CD4-positive, alpha-beta T cell treated with Interleukin-12 subunit alpha and Interleukin-12 subunit beta, for 1 hour (primary cell): ENCODE measurements around the gene INS.

Experiments
- DNase-seq: peaks from one replicate; pipeline ENCODE4 v3.0.0-alpha.2; 2020

INS gene

GRCh38 chr11:2142762-2143202 lies 18.2 kb downstream of the INS start:
- no peak for DNase-seq

- no peak for DNase-seq
Measured at GRCh38 chr11:2142300-2142759, 18.7 kb downstream of the INS start.

- DNase-seq = no peak
Measured at GRCh38 chr11:2140411-2141400, 20.3 kb downstream of the INS start.

GRCh38 chr11:2139621-2140337 lies 21.2 kb downstream of the INS start:
- no peak for DNase-seq

- no peak for DNase-seq
Measured at GRCh38 chr11:2139123-2139521, 21.9 kb downstream of the INS start, which contains the start of gene IGF2. IGF2 (minus strand) TSS chr11:2139389; CDS start chr11:2135523, 3,866 bp downstream.

GRCh38 chr11:2138431-2139122 lies 22.4 kb downstream of the INS start:
- DNase-seq = no peak

GRCh38 chr11:2138068-2138430 lies 23.0 kb downstream of the INS start:
- DNase-seq = no peak

- DNase-seq = no peak
Measured at GRCh38 chr11:2137202-2138067, 23.6 kb downstream of the INS start.

- no peak for DNase-seq
Measured at GRCh38 chr11:2136952-2137201, 24.1 kb downstream of the INS start.

GRCh38 chr11:2136209-2136951 lies 24.6 kb downstream of the INS start:
- DNase-seq = no peak

GRCh38 chr11:2135648-2136201 lies 25.3 kb downstream of the INS start:
- DNase-seq = no peak

GRCh38 chr11:2135018-2135569 lies 25.9 kb downstream of the INS start:
- DNase-seq = no peak

- DNase-seq = no peak
Measured at GRCh38 chr11:2134022-2135010, 26.7 kb downstream of the INS start.

- no peak for DNase-seq
Measured at GRCh38 chr11:2133241-2134021, 27.6 kb downstream of the INS start.

GRCh38 chr11:2132874-2133240 lies 28.2 kb downstream of the INS start:
- no peak for DNase-seq

GRCh38 chr11:2132246-2132645 lies 28.8 kb downstream of the INS start:
- no peak for DNase-seq

GRCh38 chr11:2131371-2132236 lies 29.4 kb downstream of the INS start:
- no peak for DNase-seq

- no peak for DNase-seq
Measured at GRCh38 chr11:2130881-2131352, 30.1 kb downstream of the INS start.
